Kidney epithelial cell (primary cell): ENCODE data around the gene PMPCA. TPM values are rescaled to one million over a fixed set of nuclear protein-coding genes. Genes with fewer than 3 reads are reported as not detected.

Experiments
- DNase-seq: peaks from one replicate; pipeline ENCODE4 v3.0.0-alpha.2; 2010; ENCODE audit warnings: low read depth
- H3K27me3 ChIP-seq: 2 replicates; pipeline ENCODE4 v1.6.0; 2011; ENCODE audit warnings: low read length; ENCODE audit not compliant: control insufficient read depth, insufficient read depth
- H3K36me3 ChIP-seq: 2 replicates; pipeline ENCODE4 v1.5.1; 2011; ENCODE audit warnings: low read length; ENCODE audit not compliant: control insufficient read depth, insufficient read depth
- H3K4me3 ChIP-seq: 2 replicates; pipeline ENCODE4 v1.5.1; 2011; ENCODE audit warnings: low read depth, mild to moderate bottlenecking, control low read depth, low read length
- total RNA-seq: library from RNA; depleted of rRNA; stranded (reverse); fragments of >200 nt; gene quantifications from 2 replicates; pipeline ENCODE4 v1.2.3, GENCODE V29; 2015
- TF ChIP-seq, protein P1 (sequence below): IDR thresholded peaks from 2 replicates; pipeline ENCODE4 v1.5.1; 2011; ENCODE audit warnings: mild to moderate bottlenecking, moderate library complexity, low read length, control low read depth, inconsistent platforms; ENCODE audit not compliant: insufficient read depth, poor library complexity, severe bottlenecking

Gene PMPCA
- total RNA-seq, 1 donor from 2014 or later, result 49.9 TPM

DNA sequence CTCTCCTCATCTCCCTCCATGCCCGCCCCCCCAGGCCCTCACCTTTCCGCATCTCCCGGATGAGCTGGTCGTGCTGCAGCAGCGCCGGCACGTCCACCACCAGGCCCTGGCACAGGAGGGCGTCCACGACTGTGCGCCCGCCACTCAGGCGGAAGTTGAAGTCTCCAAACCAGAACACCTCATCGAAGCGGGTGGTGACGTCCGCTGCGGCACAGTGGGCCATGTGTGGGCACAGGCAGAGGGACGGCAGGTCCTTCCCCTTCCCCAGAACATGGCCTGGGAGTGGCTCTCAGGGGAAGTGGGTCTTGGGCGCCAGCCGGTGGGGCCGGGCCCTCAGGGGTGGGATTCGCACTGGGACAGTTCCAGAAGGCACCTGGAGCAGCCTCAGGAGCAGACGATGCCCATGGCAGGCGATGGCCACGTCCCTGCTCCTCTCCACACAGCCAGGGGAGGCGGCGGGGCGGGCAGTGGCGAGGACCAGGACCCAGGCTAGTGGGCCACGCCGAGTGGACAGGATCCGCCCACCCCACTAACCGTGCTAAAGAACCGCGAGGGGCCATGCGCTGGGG lies 21.4 kb downstream of the PMPCA start:
- H3K4me3 ChIP-seq, result no peak overlapping the region

DNA sequence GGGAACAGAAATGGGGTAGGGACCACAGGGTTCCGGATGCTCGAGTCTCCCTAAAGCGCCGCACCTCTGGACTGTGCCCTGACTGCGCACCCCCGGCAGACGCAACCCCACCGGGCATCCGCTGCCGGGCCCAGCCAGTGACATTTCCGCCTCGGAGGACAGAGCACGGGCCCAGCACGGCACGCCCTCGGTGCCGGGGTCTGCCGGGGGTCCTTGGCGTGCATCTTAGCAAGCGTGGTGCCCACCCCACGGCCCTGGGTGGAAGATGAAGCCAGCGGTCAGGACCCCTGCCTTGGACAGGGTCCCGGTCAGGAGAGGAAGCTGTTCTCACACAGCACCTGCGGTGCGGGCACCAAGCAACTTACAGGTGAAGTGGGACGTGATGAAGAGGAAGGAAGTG lies 22.1 kb downstream of the PMPCA start:
- no peak overlapping the region for H3K4me3 ChIP-seq
- no peaks in the 10 kb centered on the region for H3K27me3 ChIP-seq
- peaks cover 1% of the 10 kb centered on the region for H3K36me3 ChIP-seq
- TF ChIP-seq, protein P1, sequence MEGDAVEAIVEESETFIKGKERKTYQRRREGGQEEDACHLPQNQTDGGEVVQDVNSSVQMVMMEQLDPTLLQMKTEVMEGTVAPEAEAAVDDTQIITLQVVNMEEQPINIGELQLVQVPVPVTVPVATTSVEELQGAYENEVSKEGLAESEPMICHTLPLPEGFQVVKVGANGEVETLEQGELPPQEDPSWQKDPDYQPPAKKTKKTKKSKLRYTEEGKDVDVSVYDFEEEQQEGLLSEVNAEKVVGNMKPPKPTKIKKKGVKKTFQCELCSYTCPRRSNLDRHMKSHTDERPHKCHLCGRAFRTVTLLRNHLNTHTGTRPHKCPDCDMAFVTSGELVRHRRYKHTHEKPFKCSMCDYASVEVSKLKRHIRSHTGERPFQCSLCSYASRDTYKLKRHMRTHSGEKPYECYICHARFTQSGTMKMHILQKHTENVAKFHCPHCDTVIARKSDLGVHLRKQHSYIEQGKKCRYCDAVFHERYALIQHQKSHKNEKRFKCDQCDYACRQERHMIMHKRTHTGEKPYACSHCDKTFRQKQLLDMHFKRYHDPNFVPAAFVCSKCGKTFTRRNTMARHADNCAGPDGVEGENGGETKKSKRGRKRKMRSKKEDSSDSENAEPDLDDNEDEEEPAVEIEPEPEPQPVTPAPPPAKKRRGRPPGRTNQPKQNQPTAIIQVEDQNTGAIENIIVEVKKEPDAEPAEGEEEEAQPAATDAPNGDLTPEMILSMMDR, result no peak
- DNase-seq, result no peak

More for the DNA sequence above, 21.4 kb downstream of the PMPCA start:
- TF ChIP-seq, protein P1, result no peak
- Histone ChIP-seq H3K36me3 (peaks cover 1% of the 10 kb centered on the region), H3K27me3 (no peaks in the 10 kb centered on the region)
- DNase-seq, result no peak

DNA sequence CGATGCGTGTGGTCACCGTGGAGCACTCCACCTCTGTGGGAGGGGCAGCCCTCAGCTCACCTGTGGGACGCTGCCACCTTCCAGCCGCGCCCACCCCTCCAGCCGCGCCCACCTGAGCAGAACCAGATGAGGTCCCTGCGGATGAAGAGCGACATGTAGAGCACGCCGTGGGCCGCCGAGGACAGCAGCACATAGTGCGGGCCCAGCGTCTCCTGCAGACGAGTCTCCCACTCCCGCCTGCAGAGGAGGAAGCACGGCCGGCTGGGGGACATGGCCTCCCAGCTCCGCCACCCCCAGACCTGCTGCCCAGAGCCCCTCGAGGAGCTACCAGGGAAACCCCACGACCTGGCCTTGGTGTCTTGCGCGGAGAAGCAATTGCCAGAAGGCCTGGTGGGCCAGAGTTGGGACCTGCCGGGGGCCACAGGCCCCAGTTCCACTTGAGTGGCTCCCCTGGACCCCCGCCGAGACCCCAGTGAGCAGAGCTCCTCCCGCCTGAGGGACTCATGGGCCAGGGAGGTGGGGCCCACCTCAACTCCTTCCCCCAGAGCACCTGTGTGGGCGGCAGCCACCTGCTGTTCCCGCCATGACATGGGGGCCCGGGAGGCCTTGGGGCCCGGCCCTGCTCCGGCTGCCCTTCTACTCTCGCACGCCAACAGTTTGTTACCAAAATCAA lies 22.7 kb downstream of the PMPCA start:
- DNase-seq, result no peak
- TF ChIP-seq, protein P1, result no peak
- peaks cover 1% of the 10 kb centered on the region for H3K36me3 ChIP-seq

DNA sequence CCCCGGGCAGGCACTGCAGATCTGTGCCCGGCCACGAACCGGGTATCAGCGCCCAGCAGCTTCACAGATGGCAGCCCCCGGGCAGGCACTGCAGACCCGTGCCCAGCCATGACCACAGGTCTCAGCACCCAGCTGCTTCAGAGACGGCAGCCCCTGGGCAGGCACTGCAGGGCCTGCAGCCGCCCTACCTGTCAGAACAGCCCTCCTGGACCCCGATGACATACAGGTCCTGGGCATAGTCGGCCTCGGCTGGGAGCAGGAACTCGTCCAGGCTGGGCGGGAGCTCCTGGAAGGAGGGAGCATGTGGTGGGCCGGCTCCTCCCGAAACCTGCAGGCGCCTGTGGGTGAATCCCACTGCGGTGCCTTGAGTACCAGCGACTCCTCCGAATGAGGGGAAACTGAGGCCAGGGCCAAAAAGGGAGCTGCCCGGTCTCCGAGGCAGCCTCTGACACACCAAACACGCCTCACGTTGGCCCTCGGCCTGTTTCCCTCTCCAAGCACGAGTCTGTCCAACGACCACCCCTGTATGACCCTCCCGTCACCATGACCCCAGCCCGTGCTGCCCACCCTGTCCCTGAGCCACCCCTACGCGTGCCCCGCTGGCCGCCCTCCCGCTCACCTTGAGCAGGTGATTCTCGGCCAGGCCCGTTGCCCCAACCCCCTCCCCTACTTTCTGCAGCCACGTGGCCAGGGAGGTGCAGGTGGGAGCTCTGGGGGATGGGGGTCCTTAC lies 23.6 kb downstream of the PMPCA start:
- DNase-seq, result no peak
- no peaks in the 10 kb centered on the region for H3K36me3 ChIP-seq
- H3K27me3 ChIP-seq, result no peaks in the 10 kb centered on the region
- no peak overlapping the region for H3K4me3 ChIP-seq
- TF ChIP-seq, protein P1, result no peak

More for the DNA sequence above, 22.7 kb downstream of the PMPCA start:
- H3K27me3 ChIP-seq, result no peaks in the 10 kb centered on the region
- H3K4me3 ChIP-seq, result no peak overlapping the region

GRCh38 chr9:136434580-136435169 lies 24.2 kb downstream of the PMPCA start:
- no peak overlapping the region for H3K4me3 ChIP-seq
- H3K36me3 ChIP-seq, result no peaks in the 10 kb centered on the region
- TF ChIP-seq, protein P1, result no peak

More at GRCh38 chr9:136434580-136435169, 24.2 kb downstream of the PMPCA start:
- no peak for DNase-seq
- no peaks in the 10 kb centered on the region for H3K27me3 ChIP-seq
